HG03064 (cell line): Measurements from ENCODE around the gene PRR14L.
A peak's percentile ranks its signal among the peaks of the same experiment; 100 is the strongest.
"Not testable (repeated sequence)": the region's sequence is repeated elsewhere in the genome, so short reads cannot be mapped to it uniquely, and the experiment has no call there.

Source experiments
- ATAC-seq: cut with Tn5 transposase; IDR thresholded peaks from one replicate; pipeline ENCODE4 v1.9.1; 2021; ENCODE audit warnings: low read depth; ENCODE audit not compliant: unreplicated experiment

PRR14L gene

DNA sequence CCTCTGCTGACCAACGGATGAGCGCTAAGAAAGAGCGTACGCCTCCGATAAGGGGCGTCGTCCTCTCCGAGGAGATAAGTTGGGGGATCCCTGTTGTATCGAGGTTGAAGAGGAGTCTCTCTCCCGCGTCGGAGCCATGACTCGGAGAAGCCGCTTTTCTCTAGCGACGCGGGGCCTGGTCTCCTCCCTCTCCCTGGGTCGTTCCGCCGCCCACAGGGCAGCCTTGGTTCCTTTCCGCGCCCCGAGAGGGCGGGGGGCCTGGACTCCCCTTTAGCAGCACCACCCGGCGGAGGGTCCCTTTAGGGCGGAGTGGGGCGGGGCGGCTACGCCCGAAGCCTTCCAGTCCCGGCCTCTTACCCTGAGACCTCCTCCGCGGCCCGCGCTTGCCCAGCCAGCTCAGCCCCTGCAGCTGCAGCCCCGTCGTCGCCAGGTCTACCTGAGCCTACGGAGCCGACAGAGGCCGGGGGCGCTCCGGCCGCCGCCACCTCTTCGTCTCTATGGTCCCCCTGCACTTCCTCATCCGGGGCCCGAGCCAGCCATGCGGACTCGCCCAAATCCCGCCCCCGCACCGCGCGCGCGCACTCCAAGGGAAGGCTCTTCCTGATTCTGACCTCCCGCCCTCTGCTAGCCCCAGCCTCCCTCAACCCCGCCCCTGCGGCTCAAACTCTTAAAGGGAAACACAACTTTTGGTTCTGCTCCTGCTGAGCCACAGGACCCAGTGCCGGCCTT, at the start of gene PRR14L:
PRR14L (minus strand) TSS at position 497 of the 729 bp plus-strand sequence. CDS start 11,272 bp downstream, outside the sequence.
- ATAC-seq: peak; percentile 41

- ATAC-seq: not testable (repeated sequence)
Measured at GRCh38 chr22:31799358-31799757, 49.4 kb upstream of the PRR14L start.

DNA sequence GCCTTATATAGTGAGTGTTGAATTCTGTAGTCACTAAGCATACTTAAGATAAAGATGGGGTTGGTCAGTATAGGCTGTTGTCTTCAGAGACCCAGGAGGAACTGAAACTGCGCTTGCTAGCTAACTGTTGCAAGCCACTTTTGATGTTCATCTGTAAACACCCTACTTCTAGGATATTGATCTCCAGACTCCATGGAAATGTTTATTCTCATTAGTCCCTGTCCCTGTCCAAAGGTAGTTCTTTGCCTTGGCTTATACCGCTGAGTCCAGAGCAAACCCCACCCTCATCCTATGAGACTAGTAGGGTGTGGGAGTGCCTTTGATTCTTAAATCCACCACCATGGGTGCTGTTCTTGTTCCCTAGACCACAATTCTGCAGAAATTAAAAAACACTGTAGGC, 40.3 kb upstream of the PRR14L start:
- ATAC-seq: no peak

DNA sequence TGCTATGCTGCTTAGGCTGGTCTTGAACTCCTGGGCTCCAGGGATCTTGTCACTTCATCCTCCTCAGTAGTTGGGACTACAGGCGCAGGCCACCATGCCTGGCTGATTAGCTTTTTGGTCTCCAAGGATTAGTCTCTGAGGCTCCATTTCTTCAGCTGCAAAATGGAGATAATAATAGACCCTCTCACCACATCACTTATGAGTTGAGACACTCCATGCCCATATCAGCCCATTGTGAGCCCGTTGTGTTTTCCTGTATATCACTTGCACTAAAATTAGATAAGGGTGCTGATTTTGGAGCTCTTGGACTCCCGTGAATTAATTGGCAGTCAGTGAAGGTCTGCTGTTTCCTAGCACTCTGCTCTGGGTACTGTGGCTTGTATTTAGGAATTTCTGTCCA, 39.9 kb upstream of the PRR14L start:
- ATAC-seq: no peak

GRCh38 chr22:31776231-31776630, 26.3 kb upstream of the PRR14L start:
- no peak for ATAC-seq

GRCh38 chr22:31773416-31773815, 23.5 kb upstream of the PRR14L start:
- ATAC-seq: no peak

- ATAC-seq: no peak
Measured at GRCh38 chr22:31768422-31769059, 18.6 kb upstream of the PRR14L start.

- no peak for ATAC-seq
Measured at GRCh38 chr22:31764785-31765184, 14.9 kb upstream of the PRR14L start.

GRCh38 chr22:31758860-31759259, 8.9 kb upstream of the PRR14L start:
- ATAC-seq: not testable (repeated sequence)

DNA sequence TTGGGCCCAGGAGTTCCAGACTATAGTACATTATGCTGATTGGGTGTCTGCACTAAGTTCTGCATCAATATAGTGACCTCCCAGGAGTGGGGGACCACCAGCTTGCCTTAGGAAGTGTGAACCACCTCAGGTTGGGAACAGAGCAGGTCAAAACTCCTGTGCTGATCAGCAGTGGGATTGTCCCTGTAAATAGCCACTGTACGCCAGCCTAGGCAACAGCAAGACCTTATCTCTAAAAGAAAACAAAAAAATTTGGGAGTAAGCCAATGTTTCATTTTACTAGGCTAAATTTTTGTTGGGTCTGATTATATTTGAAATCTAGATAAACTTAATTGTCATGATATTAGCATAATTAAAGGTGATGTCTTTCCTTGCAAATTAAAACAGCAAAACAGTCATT, 7.3 kb upstream of the PRR14L start:
- ATAC-seq: no peak

DNA sequence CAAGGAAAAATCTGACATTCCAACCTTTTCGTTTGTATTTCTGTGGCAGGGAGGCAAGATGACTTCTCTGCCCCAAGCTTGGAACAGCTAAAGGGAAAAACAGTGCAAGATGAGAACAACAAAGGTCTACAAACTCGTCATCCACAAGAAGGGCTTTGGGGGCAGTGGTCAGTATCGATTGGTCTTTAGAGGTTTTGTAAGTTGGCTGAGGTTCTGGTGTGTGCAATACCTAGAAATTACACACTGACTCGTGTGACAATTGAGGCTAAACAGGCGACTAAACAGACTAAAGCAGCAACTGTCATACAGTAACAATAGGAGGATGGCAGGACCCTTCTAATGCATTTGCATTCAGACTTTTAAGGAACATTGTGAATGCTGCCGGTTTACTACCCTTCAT, 4.9 kb upstream of the PRR14L start:
- no peak for ATAC-seq

DNA sequence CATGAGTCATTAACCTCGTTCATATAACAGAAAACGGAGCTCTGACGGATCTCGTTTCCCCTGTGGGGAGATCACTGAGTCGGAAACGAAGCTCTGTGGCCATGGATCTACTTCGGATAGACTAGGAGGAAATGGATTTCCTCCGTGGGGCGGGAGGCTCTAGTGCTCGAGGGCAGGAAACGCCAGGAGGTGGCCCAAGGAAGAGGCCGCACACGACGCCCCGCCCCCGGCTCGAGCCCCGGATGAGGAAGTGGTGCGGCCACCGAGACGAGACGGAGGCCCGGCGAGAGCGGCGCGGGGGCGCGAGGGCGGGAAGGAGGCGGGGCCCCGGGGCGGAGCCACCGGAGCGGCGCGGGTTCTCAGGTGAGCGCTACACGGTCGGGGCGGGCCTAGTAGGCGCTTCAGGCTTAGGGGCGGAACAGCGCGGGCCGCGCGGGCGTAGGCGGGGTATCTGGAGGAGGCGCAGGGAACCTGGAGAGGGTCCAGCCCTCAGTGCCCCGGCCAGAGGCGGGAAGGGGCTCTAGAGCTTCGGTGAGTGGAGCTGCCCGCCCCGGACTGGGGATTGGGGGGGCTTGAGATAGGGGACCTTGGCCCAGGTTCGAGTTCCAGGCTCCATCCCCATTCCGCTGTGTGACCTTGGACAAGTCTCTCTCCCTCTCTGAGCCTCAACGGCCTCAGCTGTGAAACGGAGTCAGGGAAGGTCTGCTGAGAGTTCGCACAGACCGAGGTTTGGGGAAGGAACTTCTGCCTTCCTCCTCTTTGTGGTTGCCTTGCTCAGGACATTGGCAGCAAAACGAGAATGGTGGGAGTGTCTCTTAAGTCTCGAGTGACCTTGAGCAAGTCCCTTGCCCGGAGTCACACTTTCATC, 3.9 kb upstream of the PRR14L start, which contains the start of gene DEPDC5:
DEPDC5 (plus strand) TSS at position 386 of the 868 bp plus-strand sequence. CDS start 903 bp downstream, outside the sequence.
- peak; percentile 62 for ATAC-seq

DNA sequence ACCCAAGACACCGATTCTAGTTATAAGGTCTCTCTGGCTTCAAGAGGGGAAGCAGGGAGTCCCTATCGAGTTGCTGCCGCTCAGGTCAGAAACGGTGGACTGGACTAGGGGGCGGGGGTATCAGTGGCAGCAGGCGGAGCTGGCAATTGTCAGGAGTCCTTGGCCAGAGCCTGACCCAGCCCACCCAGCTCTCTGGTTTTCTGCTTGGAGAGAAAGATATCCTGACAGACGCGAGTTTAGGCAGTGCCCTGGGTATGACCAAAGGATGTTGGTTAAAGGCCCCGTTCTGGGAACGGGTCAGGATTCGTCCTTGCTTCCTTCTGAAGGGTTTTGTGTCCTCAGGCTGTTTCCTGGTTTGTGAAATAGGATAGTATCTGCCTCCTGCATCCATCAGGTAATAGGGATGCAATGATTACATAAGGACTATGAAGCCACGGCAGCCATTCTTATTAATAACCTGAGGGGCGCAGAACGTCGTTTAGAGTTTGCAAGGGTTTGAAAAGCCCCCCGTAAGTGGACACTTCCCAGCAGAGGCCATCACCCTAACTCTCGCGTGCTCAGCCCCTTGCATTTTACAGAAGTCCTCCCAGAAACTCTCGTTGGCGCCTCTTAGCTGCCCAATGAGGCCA, 3.2 kb upstream of the PRR14L start:
- peak; percentile 6 for ATAC-seq

DNA sequence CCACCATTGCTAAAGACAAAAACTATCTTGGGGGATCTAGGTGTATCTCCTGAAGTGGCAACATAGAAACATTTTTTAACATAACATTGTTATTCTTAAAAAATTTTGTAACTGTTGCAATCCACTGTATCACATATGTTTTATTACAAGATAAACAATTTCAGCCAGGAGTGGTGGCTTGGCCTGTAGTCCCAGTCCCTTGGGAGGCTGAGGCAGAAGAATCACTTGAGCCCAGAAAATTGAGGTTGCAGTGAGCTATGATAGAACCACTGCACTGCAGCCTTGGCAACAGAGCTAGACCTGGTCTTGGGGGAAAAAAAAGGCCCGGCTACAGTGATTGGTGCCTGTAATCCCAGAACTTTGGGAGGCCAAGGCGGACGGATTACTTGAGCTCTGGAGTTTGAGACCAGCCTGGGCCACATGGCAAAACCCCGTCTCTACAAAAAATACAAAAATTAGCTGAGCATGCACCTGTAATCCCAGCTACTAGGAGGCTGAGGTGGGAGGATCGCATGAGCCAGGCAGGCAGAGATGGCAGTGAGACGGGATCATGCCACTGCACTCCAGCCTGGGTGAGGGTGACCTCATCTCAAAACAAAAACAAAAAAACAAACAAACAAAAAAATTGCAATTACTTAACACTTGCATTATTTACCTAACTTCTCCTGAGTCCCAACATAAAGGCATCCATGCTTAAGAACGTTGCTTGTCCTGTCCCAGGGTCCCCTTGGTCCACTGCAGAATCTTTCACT, 2.3 kb upstream of the PRR14L start:
- ATAC-seq: no peak

GRCh38 chr22:31750365-31751284, 693 bp upstream of the PRR14L start:
- no peak for ATAC-seq

- no peak for ATAC-seq
Measured at GRCh38 chr22:31748490-31748889, 1.4 kb downstream of the PRR14L start.

DNA sequence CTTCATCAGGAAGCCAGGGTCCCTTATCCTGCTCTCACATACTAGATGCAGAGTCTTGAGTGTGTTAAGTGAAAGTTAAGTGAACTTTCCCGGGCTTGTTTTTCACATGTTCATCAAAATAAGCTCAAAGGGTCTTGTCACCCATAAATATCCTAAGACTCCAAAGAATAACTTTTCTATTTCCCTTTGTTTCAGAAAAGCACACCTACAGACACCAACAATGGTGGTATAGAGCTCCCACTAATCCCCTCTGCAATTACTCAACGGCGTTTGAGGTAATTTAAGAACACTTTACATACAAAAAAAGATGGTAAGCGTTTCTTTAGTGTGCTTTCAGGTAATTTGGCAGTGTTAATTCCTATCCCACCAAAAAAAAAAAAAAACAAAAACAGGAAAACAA, 2.5 kb downstream of the PRR14L start:
- ATAC-seq: no peak

DNA sequence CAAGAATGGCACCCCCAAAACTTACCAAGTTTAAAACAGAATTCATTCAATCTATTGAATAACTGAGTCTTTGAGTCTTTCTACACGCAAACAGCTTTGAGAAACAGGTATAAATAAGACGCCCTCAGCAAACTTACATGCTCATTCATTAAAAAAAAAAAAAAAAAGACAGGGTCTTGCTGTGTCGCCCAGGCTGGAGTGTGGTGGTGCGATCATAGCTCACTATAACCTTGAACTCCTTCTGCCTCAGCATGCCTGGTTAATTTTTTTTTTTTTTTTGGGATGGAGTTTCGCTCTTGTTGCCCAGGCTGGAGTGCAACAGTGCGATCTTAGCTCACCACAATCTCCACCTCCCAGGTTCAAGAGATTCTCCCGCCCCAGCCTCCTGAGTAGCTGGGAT, 6.1 kb downstream of the PRR14L start:
- no peak for ATAC-seq

- ATAC-seq: no peak
Measured at GRCh38 chr22:31742682-31743081, 7.2 kb downstream of the PRR14L start.
